NT2/D1 (cell line): ENCODE results near the gene NTSR2.

Source experiments
- DNase-seq: peaks from one replicate; pipeline ENCODE4 v3.0.0-alpha.2; 2011; ENCODE audit warnings: low read depth, low spot score
- H3K27me3 ChIP-seq: 2 replicates; pipeline ENCODE4 v1.6.0; 2011; ENCODE audit warnings: mild to moderate bottlenecking; ENCODE audit not compliant: insufficient read length, insufficient read depth
- H3K36me3 ChIP-seq: 2 replicates; pipeline ENCODE4 v1.6.1; 2011; ENCODE audit warnings: mild to moderate bottlenecking, low read length, mixed read lengths; ENCODE audit not compliant: insufficient read depth, insufficient read length
- H3K4me1 ChIP-seq: 2 replicates; pipeline ENCODE4 v1.5.1; 2011; ENCODE audit not compliant: insufficient read depth, insufficient read length
- H3K4me3 ChIP-seq: 2 replicates; pipeline ENCODE4 v1.5.1; 2011; ENCODE audit warnings: low read depth; ENCODE audit not compliant: insufficient read length
- H3K9ac ChIP-seq: 2 replicates; pipeline ENCODE4 v1.6.0; 2011; ENCODE audit warnings: low read depth; ENCODE audit not compliant: insufficient read length
- H3K9me3 ChIP-seq: 2 replicates; pipeline ENCODE4 v1.5.1; 2011; ENCODE audit warnings: mild to moderate bottlenecking, low read length; ENCODE audit not compliant: insufficient read depth
- SUZ12 ChIP-seq: IDR thresholded peaks from 2 replicates; pipeline ENCODE4 v1.6.1; 2011; ENCODE audit not compliant: insufficient read length, insufficient read depth; ENCODE audit errors: extremely low read depth
- YY1 ChIP-seq: IDR thresholded peaks from 2 replicates; pipeline ENCODE4 v1.6.1; 2011; ENCODE audit not compliant: insufficient read length, insufficient read depth
- ZNF274 ChIP-seq: IDR thresholded peaks from 2 replicates; pipeline ENCODE4 v1.6.1; 2011; ENCODE audit warnings: mild to moderate bottlenecking, low read depth, low read length

Gene NTSR2

DNA sequence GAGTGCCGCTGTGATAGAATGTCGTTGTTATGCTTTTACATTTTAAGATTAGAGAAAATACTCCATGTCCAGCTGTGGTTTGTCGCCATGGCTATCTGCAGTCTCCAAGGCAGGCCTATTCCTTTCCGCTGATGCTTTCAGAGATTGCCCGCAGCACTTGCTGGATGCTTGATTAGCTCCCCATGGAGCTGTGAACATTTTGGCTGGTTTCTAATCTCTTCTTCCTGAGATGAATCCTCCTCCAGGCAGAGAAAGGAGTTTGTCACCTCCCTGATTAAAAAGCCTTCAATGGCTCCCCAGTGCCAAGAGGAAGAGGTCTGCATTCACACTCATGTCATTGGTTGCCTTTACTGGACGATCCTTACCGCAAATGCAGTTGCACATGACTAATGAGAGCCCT is 43.8 kb upstream of the NTSR2 start:
- H3K36me3 ChIP-seq: no peaks in the 10 kb centered on the region
- H3K9ac ChIP-seq: no peak overlapping the region
- no peaks in the 10 kb centered on the region for H3K9me3 ChIP-seq
- peaks cover 2% of the 10 kb centered on the region for H3K4me1 ChIP-seq
- no peak overlapping the region for H3K4me3 ChIP-seq
- no peaks in the 10 kb centered on the region for H3K27me3 ChIP-seq
- no peak for DNase-seq
- TF ChIP-seq ZNF274: no peak
- TF ChIP-seq SUZ12: no peak

DNA sequence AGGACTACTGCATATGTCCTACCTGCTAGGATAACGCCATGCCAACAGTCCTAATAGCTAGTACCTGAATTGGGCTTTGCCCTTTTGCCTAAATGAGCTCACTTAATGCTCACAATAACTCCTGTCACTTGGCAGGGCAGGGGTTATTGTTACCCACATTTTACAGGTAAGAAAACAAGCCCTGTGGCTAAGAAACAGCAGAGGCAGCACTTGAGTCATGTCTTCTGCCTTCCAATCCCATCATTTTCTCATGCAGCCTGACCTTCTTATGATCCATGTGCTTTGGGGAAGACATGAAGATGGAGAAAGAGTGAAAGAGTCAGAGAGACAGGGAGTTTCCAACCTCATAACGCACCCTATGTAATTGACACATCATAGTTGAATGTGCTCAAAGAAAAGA is 42.9 kb upstream of the NTSR2 start:
- TF ChIP-seq ZNF274: no peak
- no peak for TF ChIP-seq YY1
- TF ChIP-seq SUZ12: no peak
- H3K4me3 ChIP-seq: no peak overlapping the region
- no peaks in the 10 kb centered on the region for H3K36me3 ChIP-seq
- H3K4me1 ChIP-seq: peaks cover 2% of the 10 kb centered on the region
- H3K27me3 ChIP-seq: no peaks in the 10 kb centered on the region
- no peaks in the 10 kb centered on the region for H3K9me3 ChIP-seq
- no peak for DNase-seq
- H3K9ac ChIP-seq: no peak overlapping the region

DNA sequence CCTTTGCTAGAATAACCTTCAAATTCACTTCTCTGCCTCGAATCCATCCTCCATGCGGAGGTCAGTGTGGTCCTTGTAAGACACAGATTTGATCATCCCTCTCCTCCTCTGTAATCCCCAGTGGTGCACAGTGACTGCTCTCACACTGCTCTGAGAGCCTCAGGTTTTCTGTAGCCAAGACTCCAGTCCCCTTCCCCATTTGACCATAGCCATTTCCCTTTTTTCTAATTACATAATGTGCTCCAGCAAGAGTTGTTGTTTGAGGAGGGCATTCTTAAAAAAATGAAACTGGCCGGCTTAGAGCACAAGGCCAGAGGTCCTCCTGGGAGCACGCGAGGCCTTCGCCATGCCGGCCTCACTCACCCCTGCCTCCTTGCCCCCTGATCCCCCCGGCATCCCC is 41.8 kb upstream of the NTSR2 start:
- TF ChIP-seq YY1 (no peak), SUZ12 (no peak), ZNF274 (no peak)
- Histone ChIP-seq H3K4me1 (peaks cover 2% of the 10 kb centered on the region), H3K9me3 (no peaks in the 10 kb centered on the region), H3K9ac (no peak overlapping the region), H3K4me3 (no peak overlapping the region), H3K27me3 (no peaks in the 10 kb centered on the region), H3K36me3 (no peaks in the 10 kb centered on the region)
- no peak for DNase-seq

DNA sequence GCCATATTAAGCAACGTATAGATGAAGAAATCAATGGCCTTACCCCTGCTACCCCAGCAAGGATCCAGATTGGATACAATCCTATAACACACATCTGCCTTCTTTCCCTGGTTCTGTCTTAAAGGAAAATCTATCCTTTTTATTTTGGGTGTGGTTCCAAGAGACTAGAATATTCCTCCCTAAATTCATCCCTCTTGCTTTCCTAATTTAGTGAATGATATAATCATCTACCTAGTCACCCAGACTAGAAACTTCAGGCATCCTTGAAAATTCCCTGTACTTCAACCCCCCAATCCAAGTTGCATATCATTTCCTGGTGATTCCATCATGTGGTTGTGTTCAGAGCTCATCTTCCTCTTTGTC is 41.3 kb upstream of the NTSR2 start:
- Histone ChIP-seq H3K9me3 (no peaks in the 10 kb centered on the region), H3K36me3 (no peaks in the 10 kb centered on the region), H3K4me3 (no peak overlapping the region), H3K9ac (no peak overlapping the region), H3K27me3 (no peaks in the 10 kb centered on the region), H3K4me1 (peaks cover 2% of the 10 kb centered on the region)
- TF ChIP-seq YY1: no peak
- no peak for TF ChIP-seq SUZ12
- no peak for DNase-seq

DNA sequence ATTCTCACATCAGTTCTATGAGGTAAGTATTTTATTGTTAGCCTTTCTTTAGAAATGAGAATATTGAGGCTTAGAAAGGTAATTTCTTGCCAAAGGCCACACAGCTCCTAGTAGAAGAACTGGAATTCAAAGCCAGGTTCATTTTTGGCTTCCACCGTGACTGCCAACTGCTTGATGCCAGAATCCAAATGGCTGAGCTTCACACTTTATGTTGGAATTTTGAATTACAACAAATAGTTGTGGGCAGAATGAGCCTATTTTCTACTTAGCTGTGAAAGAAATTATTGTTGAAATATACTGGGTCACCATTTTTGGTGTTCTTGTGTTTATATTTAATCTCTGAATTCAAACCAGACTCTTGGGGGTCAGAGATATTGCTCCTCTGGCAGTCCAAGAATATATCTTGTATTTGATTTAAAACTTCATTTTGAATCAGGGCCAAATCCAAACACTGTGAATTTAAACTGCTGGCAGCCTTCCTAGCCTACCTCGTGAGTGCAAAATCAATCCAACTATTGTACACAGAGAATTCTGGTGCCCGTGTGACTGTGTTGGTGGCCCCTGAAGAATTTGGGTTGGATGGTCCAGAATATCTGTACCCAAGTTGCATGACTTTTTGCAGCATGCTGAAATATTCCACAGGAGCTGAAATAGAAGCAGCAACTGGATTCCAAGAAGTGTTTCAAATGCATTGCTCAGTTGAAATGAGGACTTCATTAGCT is 40.8 kb upstream of the NTSR2 start:
- no peaks in the 10 kb centered on the region for H3K4me1 ChIP-seq

DNA sequence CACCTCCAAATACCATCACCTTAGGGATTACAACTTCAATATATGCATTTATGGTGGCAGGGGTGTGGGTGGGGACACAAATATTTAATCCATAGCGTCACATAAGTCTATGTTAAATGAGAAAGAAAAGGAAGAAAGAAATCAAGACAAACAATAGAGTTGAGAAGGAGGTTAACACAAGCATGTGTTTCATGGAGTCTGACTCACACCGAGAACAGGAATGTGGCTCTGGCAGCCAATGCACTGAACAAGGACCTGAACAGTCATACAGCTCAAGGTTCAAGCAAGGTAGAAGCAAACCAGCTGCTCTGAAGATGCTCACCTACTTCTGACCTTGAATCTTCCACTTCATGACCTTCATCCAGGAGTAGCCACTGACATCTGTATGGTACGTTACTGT is 40.2 kb upstream of the NTSR2 start:
- DNase-seq: no peak
- H3K4me1 ChIP-seq: no peaks in the 10 kb centered on the region
- no peak overlapping the region for H3K9ac ChIP-seq
- H3K4me3 ChIP-seq: no peak overlapping the region
- H3K27me3 ChIP-seq: no peaks in the 10 kb centered on the region
- H3K9me3 ChIP-seq: 0 out of 2 replicates have a peak, but pooled peaks cover 5% of the 10 kb centered on the region
- TF ChIP-seq SUZ12 (no peak), ZNF274 (no peak), YY1 (no peak)
- no peaks in the 10 kb centered on the region for H3K36me3 ChIP-seq

More for the DNA sequence above, 40.8 kb upstream of the NTSR2 start:
- 0 out of 2 replicates have a peak, but pooled peaks cover under 1% of the 10 kb centered on the region for H3K9me3 ChIP-seq
- DNase-seq: no peak
- no peak overlapping the region for H3K9ac ChIP-seq
- H3K36me3 ChIP-seq: no peaks in the 10 kb centered on the region
- TF ChIP-seq YY1 (no peak), SUZ12 (no peak), ZNF274 (no peak)
- no peak overlapping the region for H3K4me3 ChIP-seq
- H3K27me3 ChIP-seq: no peaks in the 10 kb centered on the region

DNA sequence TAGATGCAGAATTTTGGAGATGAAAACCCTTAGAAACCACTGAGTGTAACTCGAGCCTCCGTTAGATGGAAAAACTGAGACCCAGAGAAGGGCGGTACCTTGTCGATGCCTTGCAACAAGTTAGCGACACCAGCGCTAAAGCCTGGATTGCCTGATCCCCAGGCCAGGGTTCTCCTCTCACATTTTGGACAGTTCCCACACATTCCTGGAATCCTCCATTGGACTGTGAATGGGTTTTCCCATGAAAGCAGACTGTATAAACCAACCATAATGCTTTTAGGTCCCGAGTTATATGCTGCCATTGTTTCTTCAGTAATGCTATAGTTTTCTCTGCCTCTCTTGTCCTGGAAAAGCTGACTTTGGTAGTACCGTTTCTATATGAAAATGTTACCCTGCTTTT is 39.3 kb upstream of the NTSR2 start:
- H3K9me3 ChIP-seq: 0 out of 2 replicates have a peak, but pooled peaks cover 5% of the 10 kb centered on the region
- no peaks in the 10 kb centered on the region for H3K4me1 ChIP-seq
- H3K36me3 ChIP-seq: no peaks in the 10 kb centered on the region
- no peak overlapping the region for H3K9ac ChIP-seq
- no peak overlapping the region for H3K4me3 ChIP-seq
- TF ChIP-seq SUZ12 (no peak), YY1 (no peak), ZNF274 (no peak)
- DNase-seq: no peak
- H3K27me3 ChIP-seq: no peaks in the 10 kb centered on the region
